SK-N-SH (cell line): ENCODE data around the gene DHX57. TPM values are rescaled to one million over a fixed set of nuclear protein-coding genes. Genes with fewer than 3 reads are reported as not detected.

Source experiments
- CTCF ChIA-PET: fragments of 300-600, 350-600 bp; formaldehyde crosslinking; extraction: SDS; loops from one replicate; lab custom pipeline; 2021; lab: Yijun Ruan, JAX
- POLR2A ChIA-PET: fragments of 350-600 bp; sonication (Branson Sonifier 250); formaldehyde crosslinking; extraction: SDS; loops from one replicate; lab custom pipeline; 2020; ENCODE audit warnings: antibody characterized with exemption, inconsistent platforms; lab: Yijun Ruan, JAX
- DNase-seq: peaks from one replicate; pipeline ENCODE4 v3.0.0; 2012
- H2AFZ ChIP-seq: fragments of 200-600 bp; sonication (generic); 2 replicates; pipeline ENCODE4 v1.8.1; 2016; ENCODE audit warnings: antibody characterized with exemption, mild to moderate bottlenecking, low read depth
- H3F3A ChIP-seq: fragments of 200-600 bp; sonication (generic); replicated peaks from 2 replicates; pipeline ENCODE3; 2016; ENCODE audit warnings: antibody characterized with exemption, mild to moderate bottlenecking; ENCODE audit not compliant: insufficient read depth
- H3K27ac ChIP-seq, 2 experiments: fragments of 200-500 bp in 1 of 2; fragments of 200-600 bp in 1 of 2; sonication (Bioruptor generic) in 1 of 2; sonication (generic), shearing (Covaris generic) in 1 of 2; 2 replicates each; pipeline versions ENCODE4 v1.5.1 to v1.6.1; 2014 to 2016; ENCODE audit warnings: low read depth in 2 of 2, inconsistent platforms in 1 of 2, low read length in 1 of 2, mild to moderate bottlenecking in 1 of 2, mixed read lengths in 1 of 2
- H3K27me3 ChIP-seq: fragments of 200-600 bp; sonication (generic), shearing (Covaris generic); 2 replicates; pipeline ENCODE4 v1.6.1; 2016; ENCODE audit warnings: mixed run types; ENCODE audit not compliant: insufficient read depth
- H3K36me3 ChIP-seq, 2 experiments: fragments of 200-500 bp in 1 of 2; fragments of 200-600 bp in 1 of 2; sonication (Bioruptor generic) in 1 of 2; sonication (generic) in 1 of 2; replicated peaks in 1 of 2; 2 replicates each; pipeline versions ENCODE3 to v1.5.1; 2014 to 2016; ENCODE audit warnings: low read length in 1 of 2, mild to moderate bottlenecking in 1 of 2; ENCODE audit not compliant: insufficient read depth in 2 of 2, control insufficient read depth in 1 of 2
- H3K4me1 ChIP-seq, 2 experiments: fragments of 200-500 bp in 1 of 2; fragments of 200-600 bp in 1 of 2; sonication (Bioruptor generic) in 1 of 2; sonication (generic), shearing (Covaris generic) in 1 of 2; 2 replicates each; pipeline versions ENCODE4 v1.5.1 to v1.6.1; 2014 to 2016; ENCODE audit warnings: low read depth in 1 of 2, low read length in 1 of 2, mixed run types in 1 of 2; ENCODE audit not compliant: insufficient read depth in 2 of 2, control insufficient read depth in 1 of 2
- H3K4me2 ChIP-seq: fragments of 200-600 bp; sonication (generic), shearing (Covaris generic); 2 replicates; pipeline ENCODE4 v1.6.1; 2017; ENCODE audit warnings: mixed run types
- H3K4me3 ChIP-seq, 2 experiments: fragments of 200-500 bp in 1 of 2; fragments of 200-600 bp in 1 of 2; sonication (Bioruptor generic) in 1 of 2; sonication (generic), shearing (Covaris generic) in 1 of 2; 2 replicates each; pipeline versions ENCODE4 v1.5.1 to v1.8.1; 2014 to 2016; ENCODE audit warnings: low read depth in 2 of 2, inconsistent platforms in 1 of 2, low read length in 1 of 2, mild to moderate bottlenecking in 1 of 2, mixed read lengths in 1 of 2, moderate library complexity in 1 of 2
- H3K79me2 ChIP-seq: fragments of 200-600 bp; sonication (generic); 2 replicates; pipeline ENCODE4 v1.8.1; 2017; ENCODE audit warnings: mild to moderate bottlenecking; ENCODE audit not compliant: insufficient read depth
- H3K9ac ChIP-seq: fragments of 200-600 bp; sonication (generic); 2 replicates; pipeline ENCODE4 v1.6.1; 2017; ENCODE audit warnings: mixed run types
- H3K9me2 ChIP-seq: fragments of 200-600 bp; sonication (generic); 2 replicates; pipeline ENCODE4 v1.6.1; 2017; ENCODE audit warnings: mixed run types
- H3K9me3 ChIP-seq: fragments of 200-600 bp; sonication (generic); 2 replicates; pipeline ENCODE4 v1.6.1; 2017; ENCODE audit warnings: mixed run types, mild to moderate bottlenecking, moderate library complexity
- H4K20me1 ChIP-seq: fragments of 200-600 bp; sonication (generic); 2 replicates; pipeline ENCODE4 v1.6.1; 2017; ENCODE audit warnings: mild to moderate bottlenecking, mixed run types; ENCODE audit not compliant: insufficient read depth
- CHD2 ChIP-seq: fragments of 150-350 bp; IDR thresholded peaks from 2 replicates; pipeline ENCODE4 v1.6.1; 2018; ENCODE audit warnings: low read length; ENCODE audit not compliant: partially characterized antibody
- CTCF ChIP-seq: fragments of 200-600 bp; sonication (generic); IDR thresholded peaks from 2 replicates; pipeline ENCODE4 v1.6.1; 2017; ENCODE audit warnings: antibody characterized with exemption, mild to moderate bottlenecking, moderate library complexity
- ELF1 ChIP-seq: IDR thresholded peaks from 2 replicates; pipeline ENCODE4 v1.4.0; 2012
- FOXJ3 ChIP-seq: sonication (generic); formaldehyde crosslinking; IDR thresholded peaks from 2 replicates; pipeline ENCODE4 v1.5.1; 2020; ENCODE audit warnings: mild to moderate bottlenecking, missing genetic modification reagents
- GATA2 ChIP-seq: sonication (generic); formaldehyde crosslinking; IDR thresholded peaks from 2 replicates; pipeline ENCODE4 v1.5.0; 2020; ENCODE audit warnings: mild to moderate bottlenecking, missing genetic modification reagents
- JUND ChIP-seq: IDR thresholded peaks from 2 replicates; pipeline ENCODE4 v1.4.0; 2012
- NRF1 ChIP-seq: IDR thresholded peaks from 2 replicates; pipeline ENCODE4 v1.6.1; 2012; ENCODE audit warnings: low read depth, mild to moderate bottlenecking, low read length
- RAD21 ChIP-seq: IDR thresholded peaks from 2 replicates; pipeline ENCODE4 v1.6.1; 2012; ENCODE audit warnings: mild to moderate bottlenecking, low read length
- RFX5 ChIP-seq: IDR thresholded peaks from 2 replicates; pipeline ENCODE4 v1.6.1; 2012; ENCODE audit warnings: mild to moderate bottlenecking, improper control_type of control experiment, low read length
- SIN3A ChIP-seq: IDR thresholded peaks from 2 replicates; pipeline ENCODE4 v1.6.1; 2012; ENCODE audit warnings: low read depth, mild to moderate bottlenecking, low read length, moderate library complexity, borderline replicate concordance
- SMC3 ChIP-seq: IDR thresholded peaks from 2 replicates; pipeline ENCODE4 v1.6.1; 2012; ENCODE audit warnings: low read depth, low read length, improper control_type of control experiment
- TCF12 ChIP-seq: IDR thresholded peaks from 2 replicates; pipeline ENCODE4 v1.4.0; 2012
- USF1 ChIP-seq: IDR thresholded peaks from 2 replicates; pipeline ENCODE4 v1.4.0; 2012; ENCODE audit warnings: low read depth, borderline replicate concordance
- YY1 ChIP-seq: IDR thresholded peaks from 2 replicates; pipeline ENCODE4 v1.4.0; 2012; ENCODE audit warnings: low read depth, mild to moderate bottlenecking
- WGBS: methylation state at CpG from one replicate; pipeline ENCODE4 v1.1.6; 2017; ENCODE audit warnings: low lambda C conversion rate; 5-methylcytosine and 5-hydroxymethylcytosine counted together
- polyA plus RNA-seq, 3 experiments: library from polyadenylated mRNA; depleted of rRNA; stranded (reverse); fragments of >200 nt; gene quantifications; 2 replicates each; pipeline ENCODE4 v1.2.3, GENCODE V29; 2012
- TF ChIP-seq, protein P1 (sequence below): IDR thresholded peaks from 2 replicates; pipeline ENCODE4 v1.6.1; 2012; ENCODE audit warnings: mild to moderate bottlenecking, low read depth, low read length, moderate library complexity

The DHX57 gene
- polyA plus RNA-seq, 1 of the 3 experiments (the other 2 are of a cell fraction) = 12.3 TPM

DNA sequence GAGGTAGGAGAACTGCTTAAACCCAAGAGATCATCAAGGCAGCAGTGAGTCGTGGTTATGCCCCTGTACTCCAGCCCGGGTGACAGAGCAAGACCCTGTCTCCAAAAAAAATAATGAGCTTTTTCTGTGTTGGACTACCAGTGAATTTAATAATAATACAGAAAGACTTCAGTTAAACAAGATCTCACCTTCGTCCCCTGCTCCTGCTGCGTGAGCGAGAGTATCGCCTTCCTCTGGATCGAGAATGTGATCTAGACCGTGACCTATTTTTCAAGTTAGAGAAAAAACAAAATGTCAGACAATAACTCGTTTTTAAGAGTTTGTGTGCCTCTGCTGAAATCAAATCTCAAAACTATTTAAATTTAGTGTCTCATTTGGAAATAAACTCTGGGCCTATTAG, 127.3 kb downstream of the DHX57 start:
- no peaks in the 10 kb centered on the region for H3K9me3 ChIP-seq
- peak overlapping the region; percentile 97 for H3K9ac ChIP-seq
- peaks cover 72% of the 10 kb centered on the region for H4K20me1 ChIP-seq
- H3K4me3 ChIP-seq = peak overlapping the region; percentile 92 to 94; a peak in 3 of 4 replicates
- no peak overlapping the region for H2AFZ ChIP-seq
- no peaks in the 10 kb centered on the region for H3K27me3 ChIP-seq
- peaks cover 45 to 60% of the 10 kb centered on the region in 2 experiments for H3K4me1 ChIP-seq
- H3K4me2 ChIP-seq = peak overlapping the region; percentile 91
- 63% methylated on average over 9 of the region's 9 CpGs for WGBS
- CTCF ChIA-PET = interaction anchor here (0.6 to 3.0 kb wide), 9 partner anchors 14 to 672 kb away, joined by 3 to 16 read pairs (median 4); partner anchors contain the start of gene CYP1B1
- H3K79me2 ChIP-seq = peaks cover 77% of the 10 kb centered on the region
- H3K27ac ChIP-seq = peak overlapping the region; percentile 9 to 73; a peak in 3 of 4 replicates
- no peak for DNase-seq
- no peaks in the 10 kb centered on the region for H3K9me2 ChIP-seq
- peaks cover 57% of the 10 kb centered on the region for H3F3A ChIP-seq
- POLR2A ChIA-PET = interaction anchor here (0.7 to 2.1 kb wide), 2 partner anchors 11 to 1311 kb away, joined by 3 to 4 read pairs; no protein-coding TSS in a partner anchor
- TF ChIP-seq NRF1 (no peak), JUND (no peak), YY1 (no peak), SMC3 (no peak), RFX5 (no peak), RAD21 (no peak), FOXJ3 (CRISPR knock-in tag) (no peak), ELF1 (no peak), TCF12 (no peak), SIN3A (no peak), CTCF (no peak), CHD2 (no peak), USF1 (no peak), GATA2 (CRISPR knock-in tag) (no peak)
- TF ChIP-seq, protein P1, sequence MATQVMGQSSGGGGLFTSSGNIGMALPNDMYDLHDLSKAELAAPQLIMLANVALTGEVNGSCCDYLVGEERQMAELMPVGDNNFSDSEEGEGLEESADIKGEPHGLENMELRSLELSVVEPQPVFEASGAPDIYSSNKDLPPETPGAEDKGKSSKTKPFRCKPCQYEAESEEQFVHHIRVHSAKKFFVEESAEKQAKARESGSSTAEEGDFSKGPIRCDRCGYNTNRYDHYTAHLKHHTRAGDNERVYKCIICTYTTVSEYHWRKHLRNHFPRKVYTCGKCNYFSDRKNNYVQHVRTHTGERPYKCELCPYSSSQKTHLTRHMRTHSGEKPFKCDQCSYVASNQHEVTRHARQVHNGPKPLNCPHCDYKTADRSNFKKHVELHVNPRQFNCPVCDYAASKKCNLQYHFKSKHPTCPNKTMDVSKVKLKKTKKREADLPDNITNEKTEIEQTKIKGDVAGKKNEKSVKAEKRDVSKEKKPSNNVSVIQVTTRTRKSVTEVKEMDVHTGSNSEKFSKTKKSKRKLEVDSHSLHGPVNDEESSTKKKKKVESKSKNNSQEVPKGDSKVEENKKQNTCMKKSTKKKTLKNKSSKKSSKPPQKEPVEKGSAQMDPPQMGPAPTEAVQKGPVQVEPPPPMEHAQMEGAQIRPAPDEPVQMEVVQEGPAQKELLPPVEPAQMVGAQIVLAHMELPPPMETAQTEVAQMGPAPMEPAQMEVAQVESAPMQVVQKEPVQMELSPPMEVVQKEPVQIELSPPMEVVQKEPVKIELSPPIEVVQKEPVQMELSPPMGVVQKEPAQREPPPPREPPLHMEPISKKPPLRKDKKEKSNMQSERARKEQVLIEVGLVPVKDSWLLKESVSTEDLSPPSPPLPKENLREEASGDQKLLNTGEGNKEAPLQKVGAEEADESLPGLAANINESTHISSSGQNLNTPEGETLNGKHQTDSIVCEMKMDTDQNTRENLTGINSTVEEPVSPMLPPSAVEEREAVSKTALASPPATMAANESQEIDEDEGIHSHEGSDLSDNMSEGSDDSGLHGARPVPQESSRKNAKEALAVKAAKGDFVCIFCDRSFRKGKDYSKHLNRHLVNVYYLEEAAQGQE = no peak
- peaks cover 66 to 67% of the 10 kb centered on the region in 2 experiments for H3K36me3 ChIP-seq
